GM19193 (cell line): ENCODE measurements around the gene FARP1.

ENCODE experiments used
- POLR2A ChIP-seq: IDR thresholded peaks from 4 replicates; pipeline ENCODE4 v1.6.1; 2011; ENCODE audit not compliant: insufficient read depth, insufficient read length; ENCODE audit errors: extremely low read depth

The FARP1 gene

DNA sequence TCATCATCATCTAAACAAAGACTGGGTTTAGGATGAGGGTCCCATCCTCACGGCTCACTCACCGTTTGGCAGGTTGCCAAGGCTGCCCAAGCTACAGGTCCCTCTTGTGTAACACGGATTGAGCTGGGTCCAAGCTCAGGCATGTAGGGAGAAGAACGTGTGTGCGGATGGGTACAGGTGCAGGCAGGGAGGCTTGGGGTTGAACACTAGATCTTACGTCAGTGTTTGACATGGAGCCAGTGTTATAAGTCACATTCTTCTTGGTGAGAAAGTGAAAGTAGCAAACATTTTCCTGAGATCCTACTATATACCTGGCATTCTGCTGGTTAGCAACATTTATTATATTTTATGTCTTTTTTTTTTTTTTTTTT, 171.0 kb downstream of the FARP1 start:
- no peak for TF ChIP-seq POLR2A

- TF ChIP-seq POLR2A, result no peak
These were observed 172.6 kb downstream of the FARP1 start for GRCh38 chr13:98315466-98315865.

DNA sequence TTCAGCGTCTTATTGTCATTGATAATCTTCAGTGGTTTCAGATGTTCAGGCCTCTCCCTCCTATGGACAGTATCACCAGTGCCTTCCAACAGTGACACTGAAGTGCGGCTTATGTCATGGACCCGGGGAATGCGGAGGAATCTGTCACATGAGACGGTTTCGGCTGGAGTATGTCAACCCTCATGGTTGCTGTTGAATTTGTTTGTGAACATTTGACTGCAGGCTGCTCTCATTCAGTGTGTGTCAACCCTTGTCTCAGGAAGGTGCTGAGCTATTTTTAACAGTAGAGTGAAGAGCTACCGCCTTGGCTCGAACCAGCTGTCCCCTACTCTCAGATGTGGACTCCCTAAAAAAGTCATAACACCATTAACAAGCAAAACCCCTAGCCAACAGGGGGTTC, 173.0 kb downstream of the FARP1 start:
- TF ChIP-seq POLR2A, result no peak

- TF ChIP-seq POLR2A, result no peak
These were observed 174.8 kb downstream of the FARP1 start for GRCh38 chr13:98317573-98318171.

GRCh38 chr13:98318263-98318878, 175.5 kb downstream of the FARP1 start:
- TF ChIP-seq POLR2A, result no peak

GRCh38 chr13:98320561-98321105, 177.7 kb downstream of the FARP1 start:
- TF ChIP-seq POLR2A, result no peak

DNA sequence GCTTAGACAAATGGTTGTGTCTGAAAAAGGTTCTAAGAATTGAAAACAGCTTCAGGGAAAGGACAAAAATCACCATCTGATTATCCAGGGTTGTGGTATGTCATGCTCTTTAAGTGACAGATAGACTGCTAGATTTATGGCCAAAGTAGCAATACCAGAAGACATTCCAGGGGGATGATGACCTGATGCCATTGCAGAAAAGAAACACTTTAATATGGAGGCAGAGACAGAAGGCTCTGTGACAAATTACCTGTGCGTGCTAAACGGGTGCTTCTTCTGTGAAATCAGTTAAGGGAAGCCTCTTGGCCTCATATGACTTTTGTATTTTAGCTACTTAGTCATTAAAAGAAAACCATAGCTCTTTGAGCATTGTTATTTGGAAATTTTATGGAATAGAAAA, 178.5 kb downstream of the FARP1 start:
- TF ChIP-seq POLR2A, result no peak

DNA sequence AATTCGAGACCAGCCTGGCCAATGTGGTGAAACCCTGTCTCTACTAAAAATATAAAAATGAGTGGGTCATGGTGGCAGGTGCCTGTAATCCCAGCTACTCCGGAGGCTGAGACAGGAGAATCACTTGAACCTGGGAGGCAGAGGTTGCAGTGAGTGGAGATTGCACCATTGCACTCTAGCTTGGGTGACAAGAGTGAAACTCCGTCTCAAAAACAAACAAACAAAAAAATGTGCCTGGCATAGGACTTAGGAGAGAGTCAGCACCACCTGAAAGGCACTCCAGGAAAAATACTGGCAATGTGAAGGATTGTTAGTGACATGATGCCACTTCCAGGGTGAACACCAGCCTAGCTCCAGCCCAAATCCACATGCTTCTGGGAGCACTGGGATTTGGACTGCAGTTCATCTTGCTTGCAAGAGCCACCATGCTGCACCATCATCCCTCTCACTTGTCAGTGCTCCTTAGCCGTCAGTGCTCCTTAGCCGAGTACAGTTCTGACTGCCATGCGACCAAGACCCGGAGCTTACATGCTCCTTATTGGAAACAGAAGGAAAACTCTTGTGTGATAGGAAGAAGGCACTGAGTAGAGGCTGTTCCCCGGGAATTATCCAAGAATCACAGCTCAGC, 179.3 kb downstream of the FARP1 start:
- no peak for TF ChIP-seq POLR2A

DNA sequence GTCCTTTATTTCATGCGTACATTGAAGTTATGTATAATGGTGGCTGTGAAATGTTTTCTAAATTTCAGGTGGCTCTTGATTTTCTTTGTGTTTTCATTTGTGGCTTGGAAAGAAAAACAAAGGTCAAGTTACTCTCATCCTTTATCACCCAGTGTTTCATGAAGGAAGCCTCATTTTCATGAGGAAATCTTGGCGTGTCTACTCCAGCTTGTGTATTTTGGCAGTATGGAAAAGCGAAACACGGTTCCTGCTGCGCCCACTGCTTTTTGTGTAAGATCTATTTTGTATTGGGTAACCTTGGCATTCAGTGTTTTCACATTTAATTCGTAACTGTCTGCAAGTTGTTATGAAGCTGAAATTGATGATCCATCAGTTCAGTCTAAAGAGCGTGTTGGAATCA, 181.2 kb downstream of the FARP1 start:
- TF ChIP-seq POLR2A, result no peak

DNA sequence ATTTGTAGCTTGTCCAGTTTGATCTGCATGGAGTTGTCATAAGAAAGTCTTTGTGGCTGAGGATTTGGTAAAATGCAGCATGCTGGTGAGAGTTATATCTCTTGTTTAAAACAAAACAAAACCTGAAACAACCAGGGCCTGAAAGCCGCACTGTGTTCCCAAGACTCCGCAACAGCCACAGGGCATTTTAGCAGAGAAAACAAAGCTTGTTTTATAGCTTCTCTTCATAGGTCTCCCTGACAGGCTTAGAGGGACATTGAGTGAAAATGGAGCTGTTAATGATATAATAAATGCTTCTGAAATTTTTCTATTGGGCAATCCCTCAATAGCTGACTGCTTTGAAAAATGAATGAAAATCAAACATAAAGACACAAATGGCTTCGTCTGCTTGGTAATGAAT, 182.8 kb downstream of the FARP1 start:
- no peak for TF ChIP-seq POLR2A

GRCh38 chr13:98326291-98326690, 183.4 kb downstream of the FARP1 start:
- no peak for TF ChIP-seq POLR2A

- no peak for TF ChIP-seq POLR2A
These were observed 184.7 kb downstream of the FARP1 start for GRCh38 chr13:98327371-98328270.

GRCh38 chr13:98328511-98328910, 185.6 kb downstream of the FARP1 start:
- no peak for TF ChIP-seq POLR2A

- TF ChIP-seq POLR2A, result no peak
These were observed 189.3 kb downstream of the FARP1 start for GRCh38 chr13:98332222-98332621.

DNA sequence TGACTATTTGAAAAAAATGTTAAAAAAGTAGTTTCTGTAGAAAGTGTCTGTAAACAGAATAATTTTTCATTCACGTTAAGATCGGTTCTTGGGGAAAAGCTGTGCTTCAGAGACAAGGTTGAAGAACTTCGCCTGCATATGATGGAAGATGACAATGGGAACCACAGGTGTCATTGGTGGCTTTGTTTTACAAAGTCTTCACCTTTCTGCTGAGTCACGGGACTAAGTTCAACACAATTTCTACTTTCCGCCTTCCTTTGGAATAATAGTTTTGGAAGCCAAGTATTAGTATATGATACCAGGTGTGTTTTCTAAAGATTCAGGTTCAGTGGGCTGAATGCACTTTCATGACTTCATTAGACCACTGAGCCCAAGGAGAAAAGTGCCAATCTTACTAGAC, 189.8 kb downstream of the FARP1 start:
- no peak for TF ChIP-seq POLR2A
